ENCODE data around the gene C1QTNF1.

C1QTNF1 gene

DNA sequence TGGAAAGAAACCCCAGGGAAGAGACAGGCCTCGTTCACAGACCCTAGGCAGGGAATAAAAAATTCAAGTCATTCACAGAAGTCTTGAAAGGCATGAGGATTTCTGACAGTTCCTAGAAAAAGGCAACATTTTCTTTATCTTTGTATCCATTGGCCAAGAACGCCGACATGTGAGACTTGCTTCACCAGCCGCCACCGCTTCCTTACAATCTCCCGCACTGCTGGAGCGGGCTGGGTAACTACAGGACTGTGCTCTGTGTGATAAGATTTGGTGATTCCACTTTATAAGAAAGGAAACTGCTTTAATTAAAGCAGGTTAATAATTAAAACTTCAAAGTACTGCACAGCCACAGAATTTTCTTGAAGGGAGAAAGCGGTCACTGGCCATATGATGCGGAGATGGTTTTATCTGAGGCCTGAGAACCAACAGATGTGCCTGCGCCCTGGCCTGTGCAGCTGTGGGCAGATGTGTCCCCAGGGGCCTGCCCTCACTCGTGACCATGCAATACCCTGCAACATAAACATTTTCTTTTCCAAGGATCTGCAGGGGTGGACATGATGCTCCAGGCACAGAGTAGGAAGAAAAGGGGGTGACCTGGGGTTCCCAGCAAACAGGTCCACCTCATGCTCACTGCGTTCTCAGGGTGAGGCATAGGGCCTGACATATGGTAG, 31.3 kb upstream of the C1QTNF1 start:
- DNase-seq (ENCODE audit: low read depth, low spot score) = no peak

DNA sequence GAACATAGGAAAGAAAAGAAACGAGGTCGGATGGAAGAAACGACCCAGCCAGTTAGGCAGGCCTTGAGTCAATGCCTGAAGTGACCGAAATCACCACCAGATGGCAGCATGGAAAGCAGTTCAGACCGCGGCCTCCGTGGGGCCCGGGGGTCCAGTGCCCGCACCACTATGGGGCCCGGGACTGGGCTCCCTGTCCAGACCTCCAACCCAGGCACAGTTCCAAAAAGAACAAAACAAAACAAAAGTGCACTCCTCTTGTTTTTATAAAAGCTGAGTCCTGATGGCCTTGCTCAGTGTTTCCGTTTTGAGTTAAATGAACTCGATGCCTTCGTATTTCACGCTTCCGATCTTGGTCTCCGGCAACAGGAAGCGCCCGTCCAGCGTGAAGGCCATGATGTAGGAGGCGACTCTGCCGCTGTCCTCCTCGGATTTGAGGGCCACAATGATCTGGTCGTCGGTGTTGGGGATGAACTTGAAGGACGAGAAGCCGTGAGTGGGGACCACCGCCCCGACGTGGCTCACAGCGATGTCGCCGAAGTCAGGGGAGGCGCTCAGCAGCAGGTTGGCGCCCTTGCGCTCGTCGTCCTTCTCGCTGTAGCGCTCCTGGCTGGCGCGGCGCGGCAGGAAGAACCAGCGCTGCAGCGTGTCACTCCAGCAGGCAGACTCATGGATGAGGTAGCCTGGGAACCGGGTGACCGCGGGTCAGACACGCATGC, 30.6 kb upstream of the C1QTNF1 start:
- DNase-seq (ENCODE audit: low read depth, low spot score) = peak; percentile 67

DNA sequence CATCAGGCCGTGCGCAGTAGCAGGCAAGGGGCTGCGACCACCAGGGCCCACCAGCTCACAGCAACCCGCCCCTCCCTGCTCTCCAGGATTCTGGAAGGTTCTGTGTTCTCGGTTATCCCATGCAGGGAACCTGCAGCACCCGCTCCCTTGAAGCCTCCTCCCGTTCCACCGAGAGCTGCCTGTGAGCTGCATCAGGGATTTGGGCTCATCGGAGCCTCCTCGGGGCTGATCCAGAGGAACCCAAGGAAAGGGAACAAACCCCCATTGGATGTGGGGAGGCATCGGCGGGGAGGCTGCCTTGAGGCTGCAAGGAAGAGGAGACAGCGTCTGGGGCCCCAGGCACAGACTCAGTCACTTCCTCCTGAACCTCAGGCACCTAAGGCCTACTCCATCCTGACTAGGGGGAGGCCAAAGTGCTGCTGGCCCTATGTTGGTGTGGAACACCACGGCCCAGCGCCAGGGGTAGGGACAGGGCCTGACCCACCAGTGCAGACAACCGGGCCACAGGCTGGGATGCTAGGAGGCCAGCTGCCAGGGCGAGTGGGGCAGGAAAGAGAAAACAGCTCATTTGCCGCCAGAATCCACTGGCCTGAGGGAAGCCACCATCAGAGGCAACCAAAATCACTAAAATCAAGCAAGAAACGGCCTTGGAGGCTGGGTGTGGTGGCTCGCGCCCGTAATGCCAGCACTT, 29.8 kb upstream of the C1QTNF1 start:
- no peak for DNase-seq (ENCODE audit: low read depth, low spot score)

DNA sequence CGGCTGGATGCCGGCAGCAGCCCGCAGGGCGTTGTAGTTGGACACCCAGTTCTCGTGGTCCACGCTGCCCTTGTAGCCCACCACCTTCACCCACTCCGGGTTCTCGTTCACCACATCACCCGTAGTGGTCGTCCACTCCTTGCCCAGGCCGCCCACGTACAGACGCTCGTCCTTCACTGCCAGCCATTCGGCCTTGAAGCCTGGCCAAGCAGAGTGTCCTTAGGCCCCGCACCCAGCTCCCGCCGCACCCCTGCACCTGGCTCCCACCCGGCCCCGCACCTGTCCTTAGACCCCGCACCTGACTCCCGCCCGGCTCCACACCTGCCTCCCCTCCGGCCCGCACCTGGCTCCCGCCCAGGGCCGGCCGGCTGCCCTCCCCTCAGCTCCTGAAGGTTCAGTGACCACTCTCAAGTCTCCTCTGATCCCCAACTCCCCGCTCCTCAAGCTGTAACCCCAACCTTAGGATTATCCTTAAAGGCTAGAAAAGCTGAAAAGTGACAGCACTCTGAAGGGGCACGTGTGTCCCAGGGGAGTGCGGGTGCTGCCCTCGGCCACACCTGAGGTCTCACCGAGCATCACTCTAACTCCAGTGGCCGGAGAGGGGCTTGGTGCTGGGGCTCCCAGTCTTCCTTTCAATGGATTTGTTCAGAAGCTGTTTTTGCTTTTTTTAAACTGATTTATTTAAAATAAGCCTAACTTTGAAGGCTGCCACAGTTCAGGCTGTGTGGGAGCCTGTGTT, 28.8 kb upstream of the C1QTNF1 start:
- no peak for DNase-seq (ENCODE audit: low read depth, low spot score)

- DNase-seq (ENCODE audit: low read depth, low spot score) = no peak
Observed at GRCh38 chr17:78995761-78996451, 28.1 kb upstream of the C1QTNF1 start.

GRCh38 chr17:78996781-78997201, 27.2 kb upstream of the C1QTNF1 start:
- DNase-seq (ENCODE audit: low read depth, low spot score) = no peak

- no peak for DNase-seq (ENCODE audit: low read depth, low spot score)
Observed at GRCh38 chr17:78997231-78997741, 26.7 kb upstream of the C1QTNF1 start.

GRCh38 chr17:78997881-78998280, 26.1 kb upstream of the C1QTNF1 start:
- no peak for DNase-seq (ENCODE audit: low read depth, low spot score)

GRCh38 chr17:78998311-78999055, 25.5 kb upstream of the C1QTNF1 start:
- DNase-seq (ENCODE audit: low read depth, low spot score) = peak; percentile 72

GRCh38 chr17:78999056-78999768, 24.8 kb upstream of the C1QTNF1 start:
- no peak for DNase-seq (ENCODE audit: low read depth, low spot score)

DNA sequence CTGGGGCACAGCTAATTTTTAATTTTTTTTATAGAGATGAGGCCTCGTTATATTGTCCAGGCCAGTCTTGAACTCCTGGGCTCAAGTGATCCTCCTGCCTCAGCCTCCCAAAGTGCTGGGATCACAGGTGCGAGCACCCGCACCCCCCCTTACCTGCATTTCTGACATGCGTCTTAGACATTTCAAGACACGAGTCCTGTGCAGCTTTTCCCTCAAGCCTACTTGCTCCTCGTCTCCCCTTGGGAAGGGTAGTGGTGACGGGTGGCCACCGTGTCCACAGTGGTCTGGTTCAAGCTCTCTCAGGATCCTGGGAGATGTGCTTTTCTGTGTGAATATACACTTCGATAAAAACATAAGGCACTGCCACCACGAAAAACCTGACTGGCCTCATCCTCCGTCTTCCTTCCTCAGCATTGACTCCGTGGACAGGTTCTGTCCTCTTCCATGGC, 24.0 kb upstream of the C1QTNF1 start:
- DNase-seq (ENCODE audit: low read depth, low spot score) = no peak

DNA sequence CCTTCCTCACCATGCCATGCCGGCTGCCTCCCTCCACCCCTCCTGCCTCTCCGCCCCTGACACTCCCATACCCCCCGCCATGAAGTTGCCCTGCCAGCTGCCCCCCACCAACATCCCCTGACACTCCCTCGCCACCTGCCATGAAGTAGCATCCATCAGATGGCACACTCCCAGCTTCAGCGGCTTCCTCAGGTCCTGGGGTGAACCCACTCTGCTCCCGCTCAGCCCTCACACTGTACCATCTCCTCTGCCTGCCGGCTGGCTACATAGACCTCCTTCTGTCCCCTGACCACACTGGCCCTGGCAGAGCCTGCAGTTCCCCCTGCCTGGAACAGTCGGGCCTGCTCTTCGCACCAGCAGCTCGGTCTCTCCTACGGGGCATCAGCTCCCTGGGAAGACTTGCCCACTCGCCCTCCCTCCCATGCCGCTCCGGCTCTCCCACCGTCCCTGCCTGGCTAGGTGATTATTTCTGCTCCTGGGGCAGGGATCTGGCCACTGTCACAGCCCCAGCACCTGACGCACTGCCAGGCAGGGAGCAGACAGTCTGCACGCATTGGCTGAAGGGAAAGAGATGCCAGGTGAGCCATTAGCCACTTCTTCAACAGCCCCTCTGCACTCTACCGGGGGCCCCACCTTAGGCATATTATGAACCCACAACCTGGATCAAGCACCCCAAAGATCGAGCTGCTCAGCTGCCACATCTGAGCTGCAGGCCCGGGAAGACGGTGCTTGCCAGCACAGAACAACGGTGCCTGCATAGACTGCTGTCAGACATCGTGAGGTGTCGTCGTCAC, 23.4 kb upstream of the C1QTNF1 start:
- DNase-seq (ENCODE audit: low read depth, low spot score) = no peak

GRCh38 chr17:79001190-79002020, 22.6 kb upstream of the C1QTNF1 start:
- DNase-seq (ENCODE audit: low read depth, low spot score) = no peak

DNA sequence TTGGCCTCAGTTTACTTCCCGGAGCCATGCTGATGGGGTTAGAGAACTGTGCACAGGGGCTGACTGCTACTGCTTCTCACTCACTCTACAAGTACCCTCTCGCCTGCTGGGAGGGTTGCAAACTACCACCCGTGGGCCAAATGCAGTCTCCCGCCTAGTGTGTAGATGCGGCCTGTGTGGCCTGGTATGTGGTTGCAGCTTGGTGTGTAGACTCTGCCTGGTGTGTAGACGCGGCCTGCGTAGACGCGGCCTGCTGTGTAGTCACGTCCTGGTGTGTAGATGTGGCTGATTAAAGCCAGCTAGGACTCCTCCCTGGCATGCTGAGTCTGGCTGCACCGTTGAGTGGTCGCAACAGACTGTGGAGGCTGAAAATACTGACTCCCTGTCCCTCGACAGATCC, 21.7 kb upstream of the C1QTNF1 start:
- no peak for DNase-seq (ENCODE audit: low read depth, low spot score)

- no peak for DNase-seq (ENCODE audit: low read depth, low spot score)
Observed at GRCh38 chr17:79002796-79003593, 21.0 kb upstream of the C1QTNF1 start.

DNA sequence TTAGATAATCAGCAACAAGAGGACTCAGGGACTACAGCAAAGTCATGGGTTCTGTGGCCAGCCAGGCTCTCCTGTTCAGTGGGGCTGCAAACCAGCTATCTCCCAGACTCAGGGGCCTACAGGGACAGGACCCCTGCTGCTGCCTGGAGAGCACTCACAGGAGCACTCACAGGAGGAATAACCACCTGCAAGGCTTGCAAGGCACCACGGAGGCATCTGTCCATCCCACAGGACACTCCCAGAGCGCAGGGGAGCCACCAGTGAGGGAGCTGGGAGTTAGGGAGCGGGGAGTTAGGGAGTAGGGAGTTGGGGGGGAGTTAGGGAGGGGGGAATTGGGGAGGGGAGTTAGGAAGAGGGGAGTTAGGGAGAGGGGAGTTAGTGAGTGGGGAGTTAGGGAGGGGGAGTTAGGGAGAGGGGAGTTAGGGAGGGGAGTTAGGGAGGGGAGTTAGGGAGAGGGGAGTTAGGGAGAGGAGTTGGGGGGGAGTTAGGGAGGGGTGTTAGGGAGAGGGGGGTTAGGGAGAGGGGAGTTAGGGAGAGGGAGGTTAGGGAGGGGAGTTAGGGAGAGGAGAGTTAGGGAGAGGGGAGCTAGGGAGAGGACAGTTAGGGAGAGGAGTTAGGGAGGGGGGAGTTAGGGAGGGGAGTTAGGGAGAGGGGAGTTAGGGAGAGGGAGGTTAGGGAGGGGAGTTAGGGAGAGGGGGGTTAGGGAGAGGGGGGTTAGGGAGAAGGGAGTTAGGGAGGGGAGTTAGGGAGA, 20.1 kb upstream of the C1QTNF1 start:
- DNase-seq (ENCODE audit: low read depth, low spot score) = no peak

All from astrocyte of the hippocampus (primary cell).